GM12878 (cell line): Measurements from ENCODE around the gene YWHAG. TPM values are rescaled to one million over a fixed set of nuclear protein-coding genes. Genes with fewer than 3 reads are reported as not detected.

Source experiments
- ATAC-seq: fragments of 200-7000 bp; cut with Tn5 transposase; 3 replicates; pipeline ENCODE4 v1.9.1; 2020; ENCODE audit warnings: mild to moderate bottlenecking, moderate library complexity
- BruUV-seq: library from RNA; stranded (reverse); fragments of 400-500 nt; replicated peaks from 2 replicates; lab custom pipeline; 2021; lab: Mats Ljungman, UMichigan
- CTCF ChIA-PET: fragments of 300-600 bp; sonication (Branson Sonifier 250); formaldehyde crosslinking; extraction: SDS; loops from one replicate; lab custom pipeline; 2021; ENCODE audit warnings: inconsistent platforms; lab: Yijun Ruan, JAX
- POLR2A ChIA-PET: fragments of 350-600 bp; formaldehyde crosslinking; extraction: SDS; loops from one replicate; lab custom pipeline; 2021; ENCODE audit warnings: inconsistent platforms; lab: Charles Lee
- RAD21 ChIA-PET: fragments of 300-600 bp; sonication (Branson Sonifier 250); formaldehyde crosslinking; loops from one replicate; lab custom pipeline; 2023; ENCODE audit warnings: antibody characterized with exemption; ENCODE audit not compliant: unreplicated experiment; lab: Charles Lee
- SMC1A ChIA-PET: fragments of 300-600 bp; sonication (Branson Sonifier 250); formaldehyde crosslinking; loops from one replicate; lab custom pipeline; 2023; ENCODE audit not compliant: unreplicated experiment, uncharacterized antibody; lab: Charles Lee
- DNase-seq: peaks from one replicate; pipeline ENCODE4 v3.0.0-alpha.2; 2011; ENCODE audit warnings: low read depth, low spot score
- FAIRE-seq: peaks from 3 replicates; lab custom pipeline; 2011; peaks lifted over from hg19 to GRCh38; lab: Jason Lieb, UNC
- H2AFZ ChIP-seq: 2 replicates; pipeline ENCODE4 v1.6.0; 2011; ENCODE audit warnings: low read depth, low read length, control low read depth; ENCODE audit not compliant: control insufficient read depth
- H3K27ac ChIP-seq: 2 replicates; pipeline ENCODE4 v1.5.1; 2011; ENCODE audit warnings: control low read depth; ENCODE audit not compliant: control insufficient read depth, insufficient read depth
- H3K27me3 ChIP-seq, 2 experiments: replicated peaks in 1 of 2; 2 replicates each; pipeline versions ENCODE4 v1.6.0 to v1.6.1; 2011; ENCODE audit warnings: low read length in 1 of 2; ENCODE audit not compliant: control insufficient read depth in 2 of 2, insufficient read depth in 2 of 2
- H3K36me3 ChIP-seq, 2 experiments: 2 replicates each; pipeline ENCODE4 v1.5.1; 2011; ENCODE audit warnings: low read length in 1 of 2; ENCODE audit not compliant: control insufficient read depth in 2 of 2, insufficient read depth in 2 of 2
- H3K4me1 ChIP-seq: 2 replicates; pipeline ENCODE4 v1.6.1; 2011; ENCODE audit warnings: mild to moderate bottlenecking, low read length, moderate library complexity, mixed read lengths; ENCODE audit not compliant: control insufficient read depth, insufficient read depth
- H3K4me2 ChIP-seq: 2 replicates; pipeline ENCODE4 v1.6.0; 2011; ENCODE audit warnings: control low read depth; ENCODE audit not compliant: control insufficient read depth, insufficient read depth
- H3K4me3 ChIP-seq: fragments of 200-600 bp; sonication (generic); 2 replicates; pipeline ENCODE4 v1.5.1; 2016
- H3K79me2 ChIP-seq: 2 replicates; pipeline ENCODE4 v1.6.0; 2011; ENCODE audit warnings: low read length; ENCODE audit not compliant: control insufficient read depth, insufficient read depth
- H3K9ac ChIP-seq: 2 replicates; pipeline ENCODE4 v1.8.0; 2011; ENCODE audit warnings: low read length, control low read depth, mixed read lengths; ENCODE audit not compliant: control insufficient read depth, insufficient read depth
- H3K9me3 ChIP-seq: replicated peaks from 3 replicates; pipeline ENCODE4 v1.5.1; 2011; ENCODE audit warnings: mild to moderate bottlenecking, low read length; ENCODE audit not compliant: control insufficient read depth, insufficient read depth
- H4K20me1 ChIP-seq: 2 replicates; pipeline ENCODE4 v1.6.0; 2011; ENCODE audit not compliant: control insufficient read depth, insufficient read depth
- CHD2 ChIP-seq: IDR thresholded peaks from 2 replicates; pipeline ENCODE4 v1.6.1; 2011; ENCODE audit warnings: low read depth, low read length, improper control_type of control experiment, borderline replicate concordance
- EGR1 ChIP-seq, 2 experiments: IDR thresholded peaks; 1 replicate in 1 of 2; 2 replicates in 1 of 2; pipeline ENCODE4 v1.6.1; 2011 to 2012; ENCODE audit warnings: low read depth in 2 of 2, low read length in 2 of 2, borderline replicate concordance in 1 of 2, mild to moderate bottlenecking in 1 of 2, moderate library complexity in 1 of 2
- GABPA ChIP-seq: IDR thresholded peaks from 2 replicates; pipeline ENCODE4 v1.6.1; 2014; ENCODE audit warnings: antibody characterized with exemption, low read depth, mild to moderate bottlenecking, inconsistent platforms
- NFXL1 ChIP-seq: fragments of 450-650 bp; IDR thresholded peaks from 2 replicates; pipeline ENCODE4 v1.6.1; 2017; ENCODE audit warnings: antibody characterized with exemption, mild to moderate bottlenecking, borderline replicate concordance
- SUZ12 ChIP-seq: fragments of 200-600 bp; sonication (generic); IDR thresholded peaks from one replicate; pipeline ENCODE4 v1.6.1; 2018; ENCODE audit warnings: antibody characterized with exemption, mild to moderate bottlenecking; ENCODE audit not compliant: unreplicated experiment
- ZNF24 ChIP-seq: fragments of 450-650 bp; IDR thresholded peaks from 2 replicates; pipeline ENCODE4 v1.6.1; 2017; ENCODE audit warnings: antibody characterized with exemption, mild to moderate bottlenecking
- WGBS: methylation state at CpG from one replicate; pipeline ENCODE4 v1.1.6; 2016; ENCODE audit warnings: low lambda C conversion rate; ENCODE audit not compliant: insufficient replicate concordance, insufficient coverage; ENCODE audit errors: missing lambda C conversion rate; 5-methylcytosine and 5-hydroxymethylcytosine counted together
- in situ Hi-C: fragments of 300-500 bp; cut with MboI; formaldehyde crosslinking; loops from 9 replicates; pipeline ENCODE4 v1.14.3; 2018; ENCODE audit warnings: mixed read lengths
- intact Hi-C: fragments of 100-400 bp; cut with micrococcal nuclease; formaldehyde crosslinking; loops from one replicate; pipeline ENCODE4 v1.14.2; 2022; ENCODE audit not compliant: unreplicated experiment
- polyA plus RNA-seq, 11 experiments: library from polyadenylated mRNA; depleted of rRNA in 4 of 11; unstranded in 6 of 11; stranded (reverse) in 5 of 11; fragments of >200 nt; fragmentation: Nextera tagmentation in 4 of 11; fragmentation: Illumina TruSeq in 1 of 11; extraction: Ambion mirVana in 4 of 11; extraction: Trizol in 1 of 11; gene quantifications; 1 replicate in 1 of 11; 2 replicates in 10 of 11; pipeline versions ENCODE4 v1.2.1 to v1.2.3, GENCODE V29; 2011 to 2016; ENCODE audit warnings: inconsistent platforms in 2 of 11, missing spikeins in 2 of 11, low read depth in 1 of 11
- total RNA-seq, 4 experiments: library from RNA; depleted of rRNA in 3 of 4; stranded (reverse); fragments of >200 nt in 3 of 4; fragmentation: Illumina TruSeq in 1 of 4; extraction: Trizol in 1 of 4; gene quantifications; 2 replicates each; pipeline versions ENCODE4 v1.2.1 to v1.2.3, GENCODE V29; 2013 to 2021
- TF ChIP-seq, protein P1 (sequence below): fragments of 450-650 bp; IDR thresholded peaks from 2 replicates; pipeline ENCODE4 v1.6.1; 2016; ENCODE audit warnings: mild to moderate bottlenecking

YWHAG gene
- total and polyA plus RNA-seq, 10 of the 15 experiments (the other 5 are each of a cell fraction or from before 2014, with no cell fraction given) = 20.2 to 157 (median 41.3) TPM

GRCh38 chr7:76347710-76348109, 11.1 kb downstream of the YWHAG start:
- Histone ChIP-seq H3K27ac (no peak overlapping the region), H4K20me1 (peaks cover 14% of the 10 kb centered on the region), H3K79me2 (peaks cover 60% of the 10 kb centered on the region), H3K4me2 (no peak overlapping the region), H3K9me3 (no peaks in the 10 kb centered on the region), H3K36me3 (peaks cover 24 to 49% of the 10 kb centered on the region in 2 experiments), H3K4me1 (no peaks in the 10 kb centered on the region; the same call in 1 of the 2 replicates), H2AFZ (no peak overlapping the region), H3K4me3 (no peak overlapping the region), H3K27me3 (no peaks in the 10 kb centered on the region), H3K9ac (no peak overlapping the region)
- ATAC-seq = no peak
- FAIRE-seq = no peak
- SMC1A ChIA-PET = interaction anchor here (0.6 to 1.0 kb wide), 2 partner anchors 9 to 31 kb away, joined by 3 read pairs; no protein-coding TSS in a partner anchor
- in situ Hi-C loops (no loop called here), intact Hi-C loops (no loop called here)
- no TSS peak for BruUV-seq
- CTCF ChIA-PET = interaction anchor here (0.6 kb wide), 1 partner anchor 455 kb away, joined by 4 read pairs; no protein-coding TSS in a partner anchor
- WGBS = 96% methylated on average over 5 of the region's 5 CpGs
- TF ChIP-seq EGR1 (IDR thresholded peaks at IDR 0.05; ENCODE audit: borderline replicate concordance in 1 of 2, low read depth in 2 of 2, low read length in 2 of 2) = no peak
- TF ChIP-seq, protein P1, sequence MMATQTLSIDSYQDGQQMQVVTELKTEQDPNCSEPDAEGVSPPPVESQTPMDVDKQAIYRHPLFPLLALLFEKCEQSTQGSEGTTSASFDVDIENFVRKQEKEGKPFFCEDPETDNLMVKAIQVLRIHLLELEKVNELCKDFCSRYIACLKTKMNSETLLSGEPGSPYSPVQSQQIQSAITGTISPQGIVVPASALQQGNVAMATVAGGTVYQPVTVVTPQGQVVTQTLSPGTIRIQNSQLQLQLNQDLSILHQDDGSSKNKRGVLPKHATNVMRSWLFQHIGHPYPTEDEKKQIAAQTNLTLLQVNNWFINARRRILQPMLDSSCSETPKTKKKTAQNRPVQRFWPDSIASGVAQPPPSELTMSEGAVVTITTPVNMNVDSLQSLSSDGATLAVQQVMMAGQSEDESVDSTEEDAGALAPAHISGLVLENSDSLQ = no peak
- TF ChIP-seq NFXL1 = no peak
- no peak for TF ChIP-seq SUZ12
- no peak for TF ChIP-seq GABPA
- no peak for TF ChIP-seq CHD2
- no peak for TF ChIP-seq ZNF24
- DNase-seq = no peak
- RAD21 ChIA-PET = no interaction called here
- POLR2A ChIA-PET = interaction anchor here (1.3 kb wide), 1 partner anchor 10 kb away, joined by 3 read pairs; no protein-coding TSS in a partner anchor
